Sciatic nerve (tissue), 2 donors: Measurements from ENCODE around the gene CYBC1. TPM values are rescaled to one million over a fixed set of nuclear protein-coding genes. Genes with fewer than 3 reads are reported as not detected.
A peak's percentile ranks its signal among the peaks of the same experiment; 100 is the strongest.
"Not testable (repeated sequence)": the region's sequence is repeated elsewhere in the genome, so short reads cannot be mapped to it uniquely, and the experiment has no call there.

Experiments used
- ATAC-seq: fragments of 200-7000 bp; cut with Tn5 transposase; one replicate; pipeline ENCODE4 v1.9.1; 2020; ENCODE audit warnings: mild to moderate bottlenecking, moderate library complexity
- DNase-seq: peaks from one replicate; pipeline ENCODE4 v3.0.0-alpha.2; 2020; ENCODE audit warnings: low spot score
- intact Hi-C: fragments of 100-400 bp; cut with DNase I; formaldehyde crosslinking; loops from one replicate; pipeline ENCODE4 v1.14.2; 2022
- total RNA-seq: library from RNA; stranded (reverse); fragmentation: NEBNext Ultra II Directional; extraction: Animal tissue kit (Norgen Biotek cat#: 25700); gene quantifications from one replicate; pipeline ENCODE4 v1.2.1, GENCODE V29; 2021
- donor health status: DM: no; HTN: no; CAD: no.
- donor health status: DM: no; HTN: no; CAD: no.

The CYBC1 gene
- total RNA-seq, 1 donor from 2014 or later = 94.5 TPM

DNA sequence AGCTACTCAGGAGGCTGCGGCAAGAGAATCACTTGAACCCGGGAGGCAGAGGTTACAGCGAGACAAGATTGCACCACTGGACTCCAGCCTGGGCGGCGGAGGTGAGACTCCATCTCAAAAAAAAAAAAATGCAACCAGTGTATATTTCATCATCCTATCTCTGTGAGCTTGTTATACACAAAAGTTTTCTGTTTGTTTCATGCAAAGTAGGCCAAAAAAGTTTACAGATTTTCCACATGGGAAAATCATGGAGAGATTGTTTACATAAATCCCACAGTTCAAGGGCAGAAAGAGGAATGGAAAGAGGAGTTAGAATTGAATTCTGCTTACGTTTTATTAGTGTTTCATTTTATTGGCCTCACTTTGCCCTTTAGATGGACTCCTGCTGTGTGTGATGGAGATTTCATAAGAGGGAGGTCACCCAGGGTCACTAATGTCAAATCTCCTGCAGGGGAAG, 32.7 kb upstream of the CYBC1 start:
- intact Hi-C loops = no loop called here
- DNase-seq (no peak), ATAC-seq (no peak)

GRCh38 chr17:82480318-82480717, 29.8 kb upstream of the CYBC1 start:
- intact Hi-C loops = no loop called here

GRCh38 chr17:82479602-82480001, 29.1 kb upstream of the CYBC1 start:
- intact Hi-C loops = no loop called here

More at GRCh38 chr17:82480318-82480717, 29.8 kb upstream of the CYBC1 start:
- ATAC-seq (no peak), DNase-seq (no peak)

GRCh38 chr17:82477934-82478333, 27.4 kb upstream of the CYBC1 start:
- ATAC-seq = no peak
- intact Hi-C loops = no loop called here
- no peak for DNase-seq

More at GRCh38 chr17:82479602-82480001, 29.1 kb upstream of the CYBC1 start:
- DNase-seq (no peak), ATAC-seq (peak; percentile 31)

- ATAC-seq (no peak), DNase-seq (no peak)
- intact Hi-C loops = no loop called here
Observed at GRCh38 chr17:82475458-82475857, 24.9 kb upstream of the CYBC1 start.

DNA sequence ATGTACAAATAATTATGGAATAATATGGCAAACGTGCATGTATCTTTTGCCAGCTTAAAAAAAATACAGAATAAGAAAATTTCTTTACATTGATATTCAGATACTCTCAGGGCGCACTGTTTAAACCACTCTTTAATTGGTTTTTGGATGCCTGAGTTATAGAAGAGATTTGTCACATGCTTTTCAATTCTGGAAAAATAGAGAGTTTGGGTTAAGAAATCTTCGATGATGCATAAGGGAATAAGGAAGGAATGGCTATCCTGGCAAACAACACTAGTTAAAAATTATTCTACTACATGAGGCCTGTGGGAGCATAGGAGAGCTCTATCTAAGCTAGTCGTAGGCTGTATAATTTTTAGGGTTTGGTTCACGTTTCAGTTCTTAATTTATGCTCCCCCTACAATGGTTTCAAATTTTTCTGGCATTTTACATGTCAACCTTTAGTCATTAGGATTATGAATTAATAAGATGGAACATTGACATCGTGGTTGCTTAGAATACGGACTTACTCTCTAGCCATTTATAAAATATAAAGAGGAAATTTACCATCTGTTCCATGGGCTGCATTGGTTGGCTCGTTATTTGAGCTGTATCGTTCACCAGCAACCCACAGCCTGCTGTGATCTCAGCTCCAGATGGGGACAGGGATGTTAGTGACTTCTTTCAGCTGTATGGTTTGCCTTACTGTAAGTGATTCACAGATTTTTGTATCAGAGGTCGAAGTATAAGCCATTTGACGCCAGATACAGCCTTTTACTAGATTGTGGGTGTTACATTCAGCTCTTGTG, 23.9 kb upstream of the CYBC1 start:
- DNase-seq (no peak), ATAC-seq (peak; percentile 71)
- intact Hi-C loops = no loop called here

GRCh38 chr17:82470065-82470464, 19.5 kb upstream of the CYBC1 start:
- intact Hi-C loops = no loop called here
- ATAC-seq = no peak
- no peak for DNase-seq

DNA sequence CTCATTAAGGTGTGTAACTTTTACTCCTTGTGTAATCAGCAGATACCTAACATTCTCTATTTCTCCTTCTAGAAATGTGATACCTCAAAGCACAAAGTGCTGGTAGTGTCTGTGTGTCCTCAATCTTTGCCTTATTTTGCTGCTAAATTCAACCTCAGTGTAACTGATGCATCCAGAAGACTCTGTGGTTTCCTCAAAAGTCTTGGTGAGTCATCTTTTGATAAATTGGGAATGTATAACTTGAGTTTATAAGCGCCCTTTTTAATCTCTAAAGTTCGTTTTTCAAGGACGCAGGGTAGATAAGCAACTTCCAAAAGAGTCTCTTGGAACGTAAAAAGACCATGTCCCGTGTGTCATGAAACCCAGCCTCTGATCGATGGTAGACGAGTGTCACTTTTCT, 18.1 kb upstream of the CYBC1 start:
- ATAC-seq (no peak), DNase-seq (no peak)
- intact Hi-C loops = no loop called here

GRCh38 chr17:82465023-82465603, 14.6 kb upstream of the CYBC1 start:
- intact Hi-C loops = no loop called here
- ATAC-seq (no peak), DNase-seq (no peak)

DNA sequence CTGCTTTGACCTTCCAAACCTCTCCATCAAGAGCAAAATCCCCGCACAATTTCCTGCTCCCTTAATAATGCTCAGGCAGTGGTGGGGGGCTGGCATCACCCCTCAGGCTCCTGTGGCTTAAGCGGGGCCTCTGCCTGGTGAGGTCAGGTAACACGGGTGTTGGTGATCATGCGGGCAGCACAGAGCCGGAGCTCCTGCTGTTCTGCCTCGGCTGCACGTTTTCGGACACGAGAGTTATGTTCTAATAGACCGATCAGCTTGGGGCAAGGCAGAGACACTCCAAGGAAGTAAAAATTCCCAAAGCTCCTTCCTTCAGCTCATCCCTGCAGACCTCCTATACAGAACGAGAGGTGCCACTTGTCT, 14.0 kb upstream of the CYBC1 start:
- DNase-seq = no peak
- no peak for ATAC-seq
- intact Hi-C loops = no loop called here

DNA sequence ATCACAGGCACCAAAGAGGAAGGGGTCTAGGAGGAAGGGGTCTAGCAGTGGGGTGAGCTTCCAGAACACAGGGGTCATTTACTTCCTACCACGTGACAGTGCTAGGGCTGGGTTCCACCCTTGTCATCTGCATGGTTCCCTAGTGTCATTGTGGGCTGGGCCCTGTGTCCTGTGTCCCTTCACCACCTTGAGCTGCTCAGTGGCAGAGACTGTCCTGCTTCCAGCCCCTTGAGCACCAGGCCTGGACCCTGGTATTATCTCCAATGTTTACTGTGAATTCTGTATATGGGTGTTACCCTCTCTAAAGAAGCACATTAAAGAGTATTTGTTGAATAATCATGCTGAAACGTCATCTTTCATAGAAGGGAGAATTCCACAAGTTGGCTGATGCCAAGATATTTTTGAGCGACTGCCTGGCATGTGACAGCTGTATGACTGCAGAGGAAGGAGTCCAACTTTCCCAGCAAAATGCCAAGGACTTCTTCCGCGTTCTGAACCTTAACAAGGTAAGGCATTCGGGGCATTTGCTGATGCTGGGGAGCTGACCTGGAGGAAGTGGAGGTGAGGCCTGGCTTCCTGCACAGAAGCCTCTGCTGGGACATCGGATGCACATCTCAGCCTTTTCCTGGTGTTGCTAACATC, 13.5 kb upstream of the CYBC1 start:
- DNase-seq = no peak
- intact Hi-C loops = no loop called here
- peak; percentile 16 for ATAC-seq

DNA sequence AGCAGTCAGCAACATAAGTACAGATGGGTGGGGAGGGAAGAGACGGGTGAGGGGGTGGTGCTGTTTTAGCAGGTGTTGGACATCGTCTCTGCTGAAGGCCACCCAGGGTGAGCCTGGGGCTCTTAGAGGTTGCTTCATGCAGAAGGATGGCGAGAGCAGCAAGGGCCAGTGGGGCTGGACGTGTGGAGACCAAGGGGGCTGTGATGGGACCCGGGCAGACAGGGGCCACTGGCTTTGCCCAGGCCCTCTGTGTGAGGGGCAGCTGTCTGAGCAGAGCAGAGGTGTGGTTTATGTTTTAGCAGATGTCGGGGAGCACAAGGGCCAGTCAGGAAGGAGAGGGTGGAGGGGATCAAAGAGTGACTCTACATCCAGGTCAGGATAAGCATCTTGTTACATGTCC, 12.8 kb upstream of the CYBC1 start:
- DNase-seq (no peak), ATAC-seq (no peak)
- intact Hi-C loops = no loop called here

GRCh38 chr17:82461827-82462524, 11.4 kb upstream of the CYBC1 start:
- DNase-seq = no peak
- no peak for ATAC-seq

DNA sequence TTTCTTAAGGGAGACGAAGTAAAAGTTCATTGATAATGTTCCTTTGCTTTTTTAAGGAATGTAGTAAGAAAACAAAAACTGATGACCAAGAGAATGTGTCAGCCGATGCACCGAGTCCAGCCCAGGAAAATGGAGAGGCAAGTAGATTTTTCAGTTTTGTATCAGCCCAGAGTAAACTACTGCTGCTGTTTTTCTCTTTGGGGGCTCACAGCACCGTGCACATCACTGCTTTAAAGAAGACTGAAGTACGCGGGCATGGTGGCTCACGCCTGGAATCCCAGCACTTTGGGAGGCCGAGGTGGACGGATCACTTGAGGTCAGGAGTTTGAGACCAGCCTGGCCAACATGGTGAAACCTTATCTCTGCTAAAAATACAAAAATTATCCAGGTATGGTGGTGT, 9.4 kb upstream of the CYBC1 start:
- DNase-seq, ATAC-seq, intact Hi-C loops: not testable (repeated sequence)

More at GRCh38 chr17:82461827-82462524, 11.4 kb upstream of the CYBC1 start:
- intact Hi-C loops = no loop called here

DNA sequence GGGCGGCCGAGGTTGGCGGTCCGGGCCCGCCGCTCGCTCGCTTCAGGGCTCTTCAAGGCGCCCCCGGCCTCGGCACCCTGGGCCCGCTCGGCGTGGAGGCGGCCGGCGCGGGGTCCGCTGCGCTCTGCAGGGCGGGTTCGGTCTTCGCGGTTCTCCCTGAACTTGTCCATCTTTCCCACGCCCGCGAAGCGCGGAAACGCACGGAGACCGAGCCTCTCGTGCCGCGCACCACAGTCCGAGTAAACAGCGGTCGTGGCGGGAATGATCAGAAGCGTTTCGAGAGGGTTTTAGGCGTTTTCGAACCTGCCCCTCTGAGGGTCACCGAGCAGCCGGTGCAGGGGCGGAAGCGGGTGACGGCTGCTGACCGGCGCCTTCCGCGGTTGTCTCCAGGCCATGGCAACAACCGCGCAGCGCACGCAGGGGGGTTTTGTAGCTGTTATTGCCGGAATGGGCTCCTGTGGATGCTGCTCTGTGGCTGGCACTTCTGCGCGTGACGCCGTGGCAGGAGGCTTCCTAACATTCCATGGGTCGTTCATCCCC, 8.4 kb upstream of the CYBC1 start:
- DNase-seq = no peak

GRCh38 chr17:82458179-82458884, 7.8 kb upstream of the CYBC1 start, which contains the start of gene NARF:
TSS of gene NARF (plus strand) at chr17:82458741. CDS start at chr17:82458804, 63 bp downstream.
- ATAC-seq (peak; percentile 99), DNase-seq (peak; percentile 97)
- intact Hi-C loops = no loop called here

More for the DNA sequence above, 8.4 kb upstream of the CYBC1 start:
- ATAC-seq = no peak
- intact Hi-C loops = no loop called here

- intact Hi-C loops = no loop called here
- ATAC-seq = no peak
- DNase-seq = no peak
Observed at GRCh38 chr17:82457929-82458178, 7.3 kb upstream of the CYBC1 start.

- no peak for DNase-seq
- intact Hi-C loops = no loop called here
- ATAC-seq = no peak
Observed at GRCh38 chr17:82457073-82457928, 6.7 kb upstream of the CYBC1 start.
